Measurements from ENCODE around the gene TCF7L1. TPM values are rescaled to one million over a fixed set of nuclear protein-coding genes. Genes with fewer than 3 reads are reported as not detected.

TCF7L1 gene
- total RNA-seq, 1 donor from 2014 or later = 30.8 TPM

- Mint-ChIP-seq H3K4me1 (ENCODE audit: low read depth, unreplicated experiment) (peaks cover 55% of the 10 kb centered on the region), H3K27me3 (ENCODE audit: low read depth, unreplicated experiment) (no peaks in the 10 kb centered on the region), H3K27ac (ENCODE audit: unreplicated experiment) (no peak overlapping the region), H3K9me3 (ENCODE audit: unreplicated experiment) (no peaks in the 10 kb centered on the region), H3K4me3 (ENCODE audit: unreplicated experiment) (no peak overlapping the region), H3K36me3 (ENCODE audit: low read depth, unreplicated experiment) (peaks cover 9% of the 10 kb centered on the region)
- Histone ChIP-seq H3K79me2 (ENCODE audit: insufficient read depth, low read length) (no peaks in the 10 kb centered on the region), H3K4me3 (ENCODE audit: insufficient read depth, low read depth, low read length) (no peak overlapping the region), H3K27ac (ENCODE audit: low read depth, low read length) (no peak overlapping the region), H3K9ac (ENCODE audit: low read length) (no peak overlapping the region), H3K4me2 (ENCODE audit: low read length) (no peak overlapping the region), H4K20me1 (ENCODE audit: insufficient read depth, low read length) (peaks cover 64% of the 10 kb centered on the region), H3K9me3 (ENCODE audit: insufficient read depth, low read depth, low read length) (no peaks in the 10 kb centered on the region), H3K36me3 (ENCODE audit: insufficient read depth, low read length) (no peaks in the 10 kb centered on the region), H3K27me3 (ENCODE audit: insufficient read depth, low read length) (no peaks in the 10 kb centered on the region), H2AFZ (ENCODE audit: low read depth, low read length) (no peak overlapping the region), H3K4me1 (ENCODE audit: insufficient read depth, low read length) (no peaks in the 10 kb centered on the region)
- DNase-seq (ENCODE audit: low read depth) = no peak
- TF ChIP-seq CTCF (IDR thresholded peaks at IDR 0.05; ENCODE audit: insufficient read depth, low read depth, low read length) = no peak
- no peak for FAIRE-seq
These were observed 51.0 kb downstream of the TCF7L1 start for GRCh38 chr2:85184231-85184630.

GRCh38 chr2:85184990-85185389 lies 51.8 kb downstream of the TCF7L1 start:
- H3K27me3 Mint-ChIP-seq (ENCODE audit: low read depth, unreplicated experiment) = no peaks in the 10 kb centered on the region
- DNase-seq (ENCODE audit: low read depth) = no peak

More at GRCh38 chr2:85184990-85185389, 51.8 kb downstream of the TCF7L1 start:
- no peak overlapping the region for H3K4me3 Mint-ChIP-seq (ENCODE audit: unreplicated experiment)
- no peak for FAIRE-seq
- no peaks in the 10 kb centered on the region for H3K4me1 ChIP-seq (ENCODE audit: insufficient read depth, low read length)
- H3K79me2 ChIP-seq (ENCODE audit: insufficient read depth, low read length) = no peaks in the 10 kb centered on the region
- H3K36me3 Mint-ChIP-seq (ENCODE audit: low read depth, unreplicated experiment) = peaks cover 9% of the 10 kb centered on the region
- no peak overlapping the region for H3K27ac Mint-ChIP-seq (ENCODE audit: unreplicated experiment)
- no peaks in the 10 kb centered on the region for H3K9me3 ChIP-seq (ENCODE audit: insufficient read depth, low read depth, low read length)
- H2AFZ ChIP-seq (ENCODE audit: low read depth, low read length) = no peak overlapping the region
- H3K27me3 ChIP-seq (ENCODE audit: insufficient read depth, low read length) = no peaks in the 10 kb centered on the region
- no peaks in the 10 kb centered on the region for H3K36me3 ChIP-seq (ENCODE audit: insufficient read depth, low read length)
- no peak overlapping the region for H3K9ac ChIP-seq (ENCODE audit: low read length)
- TF ChIP-seq CTCF (IDR thresholded peaks at IDR 0.05; ENCODE audit: insufficient read depth, low read depth, low read length) (no peak), EZH2 (IDR thresholded peaks at IDR 0.05; ENCODE audit: insufficient read depth, low read length) (no peak)
- peaks cover 53% of the 10 kb centered on the region for H3K4me1 Mint-ChIP-seq (ENCODE audit: low read depth, unreplicated experiment)
- H3K9me3 Mint-ChIP-seq (ENCODE audit: unreplicated experiment) = no peaks in the 10 kb centered on the region
- H4K20me1 ChIP-seq (ENCODE audit: insufficient read depth, low read length) = peaks cover 69% of the 10 kb centered on the region
- no peak overlapping the region for H3K4me3 ChIP-seq (ENCODE audit: insufficient read depth, low read depth, low read length)
- no peak overlapping the region for H3K27ac ChIP-seq (ENCODE audit: low read depth, low read length)
- no peak overlapping the region for H3K4me2 ChIP-seq (ENCODE audit: low read length)

Measured in astrocyte (in vitro differentiated cells and primary cell).